Measurements from ENCODE around the gene SNRPD2.

The SNRPD2 gene

GRCh38 chr19:45710356-45711130 is 18.8 kb upstream of the SNRPD2 start:
- H3K4me2 ChIP-seq (ENCODE audit: low read depth, low read length, poor library complexity, severe bottlenecking) = no peak overlapping the region
- H3K79me2 ChIP-seq (ENCODE audit: insufficient read depth, low read length) = peaks cover 35% of the 10 kb centered on the region
- peaks cover 41% of the 10 kb centered on the region for H3F3A ChIP-seq (ENCODE audit: insufficient read depth)
- TF ChIP-seq CTCF (IDR thresholded peaks at IDR 0.05; ENCODE audit: insufficient read depth, low read length, poor library complexity, severe bottlenecking) = no peak
- H3K9me3 ChIP-seq (ENCODE audit: insufficient read depth, low read length) = no peaks in the 10 kb centered on the region
- H3K27ac ChIP-seq (ENCODE audit: low read depth, low read length) = no peak overlapping the region
- no peak overlapping the region for H2AFZ ChIP-seq (ENCODE audit: low read depth, low read length, severe bottlenecking)
- H3K36me3 ChIP-seq (ENCODE audit: low read length) = no peaks in the 10 kb centered on the region
- no peaks in the 10 kb centered on the region for H3K9me2 ChIP-seq (replicated peaks; ENCODE audit: insufficient read depth, low read length)
- H3K4me3 ChIP-seq (ENCODE audit: insufficient read depth, low read length, poor library complexity, severe bottlenecking) = no peak overlapping the region
- no peaks in the 10 kb centered on the region for H3K27me3 ChIP-seq (ENCODE audit: low read length)
- H4K20me1 ChIP-seq (ENCODE audit: low read depth, low read length) = no peaks in the 10 kb centered on the region
- no peak overlapping the region for H3K9ac ChIP-seq (ENCODE audit: low read length)

GRCh38 chr19:45705710-45706415 is 14.1 kb upstream of the SNRPD2 start:
- Histone ChIP-seq H3K9me2 (replicated peaks; ENCODE audit: insufficient read depth, low read length) (no peaks in the 10 kb centered on the region), H3K9me3 (ENCODE audit: insufficient read depth, low read length) (no peaks in the 10 kb centered on the region), H3K36me3 (ENCODE audit: low read length) (peaks cover 2% of the 10 kb centered on the region; the same call in 1 of the 2 replicates), H3F3A (ENCODE audit: insufficient read depth) (peaks cover 50% of the 10 kb centered on the region), H3K27me3 (ENCODE audit: low read length) (no peaks in the 10 kb centered on the region), H3K79me2 (ENCODE audit: insufficient read depth, low read length) (no peaks in the 10 kb centered on the region), H3K4me2 (ENCODE audit: low read depth, low read length, poor library complexity, severe bottlenecking) (no peak overlapping the region), H4K20me1 (ENCODE audit: low read depth, low read length) (no peaks in the 10 kb centered on the region), H3K4me3 (ENCODE audit: insufficient read depth, low read length, poor library complexity, severe bottlenecking) (no peak overlapping the region), H3K27ac (ENCODE audit: low read depth, low read length) (peak overlapping the region; percentile 91), H3K9ac (ENCODE audit: low read length) (no peak overlapping the region), H2AFZ (ENCODE audit: low read depth, low read length, severe bottlenecking) (no peak overlapping the region)
- no peak for TF ChIP-seq CTCF (IDR thresholded peaks at IDR 0.05; ENCODE audit: insufficient read depth, low read length, poor library complexity, severe bottlenecking)
- TF ChIP-seq EZH2phosphoT487 (conservative IDR thresholded peaks at IDR 0.05; ENCODE audit: low read length) = no peak

- TF ChIP-seq CTCF (IDR thresholded peaks at IDR 0.05; ENCODE audit: insufficient read depth, low read length, poor library complexity, severe bottlenecking) (no peak), EZH2phosphoT487 (conservative IDR thresholded peaks at IDR 0.05; ENCODE audit: low read length) (no peak)
- Histone ChIP-seq H2AFZ (ENCODE audit: low read depth, low read length, severe bottlenecking) (no peak overlapping the region), H3K27ac (ENCODE audit: low read depth, low read length) (no peak overlapping the region), H3K4me3 (ENCODE audit: insufficient read depth, low read length, poor library complexity, severe bottlenecking) (no peak overlapping the region), H4K20me1 (ENCODE audit: low read depth, low read length) (no peaks in the 10 kb centered on the region), H3K79me2 (ENCODE audit: insufficient read depth, low read length) (no peaks in the 10 kb centered on the region), H3F3A (ENCODE audit: insufficient read depth) (peaks cover 43% of the 10 kb centered on the region), H3K9ac (ENCODE audit: low read length) (no peak overlapping the region), H3K9me3 (ENCODE audit: insufficient read depth, low read length) (no peaks in the 10 kb centered on the region), H3K4me2 (ENCODE audit: low read depth, low read length, poor library complexity, severe bottlenecking) (no peak overlapping the region), H3K36me3 (ENCODE audit: low read length) (peaks cover 2% of the 10 kb centered on the region; the same call in 1 of the 2 replicates), H3K27me3 (ENCODE audit: low read length) (no peaks in the 10 kb centered on the region), H3K9me2 (replicated peaks; ENCODE audit: insufficient read depth, low read length) (no peaks in the 10 kb centered on the region)
Measured at GRCh38 chr19:45705115-45705514, 13.4 kb upstream of the SNRPD2 start.
